Fibroblast of lung (primary cell): Measurements from ENCODE around the gene METTL5. TPM values are rescaled to one million over a fixed set of nuclear protein-coding genes. Genes with fewer than 3 reads are reported as not detected.

ENCODE experiments used
- DNase-seq, 2 donors: peaks; one replicate each; pipeline versions ENCODE4 v3.0.0 to v3.0.0-alpha.2; 2010; ENCODE audit warnings: low read depth in 2 of 2
- H2AFZ ChIP-seq: 2 replicates; pipeline ENCODE4 v1.5.1; 2012; ENCODE audit warnings: low read length, control low read depth, inconsistent platforms
- H3K27ac ChIP-seq: 2 replicates; pipeline ENCODE4 v1.5.1; 2011; ENCODE audit warnings: low read length, control low read depth; ENCODE audit not compliant: insufficient read depth
- H3K27me3 ChIP-seq: 2 replicates; pipeline ENCODE4 v1.5.1; 2011; ENCODE audit warnings: mild to moderate bottlenecking, low read length; ENCODE audit not compliant: control insufficient read depth, insufficient read depth
- H3K36me3 ChIP-seq: 2 replicates; pipeline ENCODE4 v1.5.1; 2011; ENCODE audit warnings: low read length; ENCODE audit not compliant: control insufficient read depth, insufficient read depth
- H3K4me1 ChIP-seq: 2 replicates; pipeline ENCODE4 v1.5.1; 2011; ENCODE audit warnings: low read length; ENCODE audit not compliant: control insufficient read depth, insufficient read depth; ENCODE audit errors: extremely low read depth
- H3K4me2 ChIP-seq: 2 replicates; pipeline ENCODE4 v1.5.1; 2011; ENCODE audit warnings: low read length, control low read depth; ENCODE audit not compliant: insufficient read depth; ENCODE audit errors: extremely low read depth
- H3K4me3 ChIP-seq, 4 experiments: fragments of 200-600 bp in 1 of 4; sonication (generic) in 1 of 4; replicated peaks in 1 of 4; 2 replicates each; pipeline ENCODE4 v1.5.1; 2011 to 2016; ENCODE audit warnings: low read length in 4 of 4, low read depth in 3 of 4, mild to moderate bottlenecking in 3 of 4, control low read depth in 2 of 4, inconsistent platforms in 1 of 4, mixed read lengths in 1 of 4; ENCODE audit not compliant: insufficient read depth in 1 of 4; ENCODE audit errors: control extremely low read depth in 1 of 4
- H3K79me2 ChIP-seq: 2 replicates; pipeline ENCODE4 v1.5.1; 2012; ENCODE audit warnings: mild to moderate bottlenecking, low read length, inconsistent platforms; ENCODE audit not compliant: control insufficient read depth, insufficient read depth
- H3K9ac ChIP-seq: 2 replicates; pipeline ENCODE4 v1.5.1; 2011; ENCODE audit warnings: mild to moderate bottlenecking, low read length, control low read depth; ENCODE audit not compliant: insufficient read depth
- H3K9me3 ChIP-seq: 2 replicates; pipeline ENCODE4 v1.5.1; 2012; ENCODE audit warnings: low read depth, low read length; ENCODE audit not compliant: control insufficient read depth, insufficient read depth
- H4K20me1 ChIP-seq: 2 replicates; pipeline ENCODE4 v1.5.1; 2011; ENCODE audit warnings: low read length; ENCODE audit not compliant: control insufficient read depth, insufficient read depth; ENCODE audit errors: extremely low read depth
- CTCF ChIP-seq, 2 donors: IDR thresholded peaks in 1 of 2; conservative IDR thresholded peaks in 1 of 2; 1 replicate in 1 of 2; 2 replicates in 1 of 2; pipeline ENCODE4 v1.5.1; 2011 to 2012; ENCODE audit warnings: low read length in 2 of 2, control low read depth in 1 of 2, inconsistent platforms in 1 of 2, low read depth in 1 of 2, mild to moderate bottlenecking in 1 of 2
- EZH2 ChIP-seq: IDR thresholded peaks from 2 replicates; pipeline ENCODE4 v1.5.1; 2012; ENCODE audit warnings: low read length, control low read depth, mild to moderate bottlenecking; ENCODE audit errors: missing control alignments
- polyA plus RNA-seq, 2 donors: library from polyadenylated mRNA; depleted of rRNA in 1 of 2; stranded (reverse) in 1 of 2; unstranded in 1 of 2; fragments of >200 nt; gene quantifications; 2 replicates each; pipeline ENCODE4 v1.2.1, GENCODE V29; 2011 to 2012; ENCODE audit warnings: missing spikeins in 1 of 2
- total RNA-seq: library from RNA; depleted of rRNA; stranded (reverse); fragments of >200 nt; gene quantifications from 2 replicates; pipeline ENCODE4 v1.2.1, GENCODE V29; 2014

METTL5 gene
- total and polyA plus RNA-seq, 2 donors (not counting 1 experiment from before 2014, with no cell fraction given) = 50.9 to 52.9 TPM

- Histone ChIP-seq H3K4me2 (no peak overlapping the region), H3K27ac (no peak overlapping the region), H3K79me2 (no peaks in the 10 kb centered on the region), H3K4me1 (no peaks in the 10 kb centered on the region), H3K36me3 (no peaks in the 10 kb centered on the region), H3K27me3 (peaks cover 14% of the 10 kb centered on the region), H2AFZ (no peak overlapping the region), H4K20me1 (no peaks in the 10 kb centered on the region), H3K9me3 (no peaks in the 10 kb centered on the region), H3K4me3 (no peak overlapping the region), H3K9ac (no peak overlapping the region)
- TF ChIP-seq CTCF (conservative IDR thresholded peaks at IDR 0.05 in 1 of 2, IDR thresholded peaks at IDR 0.05 in 1 of 2; ENCODE audit: low read depth in 1 of 2, low read length in 2 of 2) (no peak), EZH2 (no peak)
- no peak for DNase-seq
These were observed 53.7 kb downstream of the METTL5 start for GRCh38 chr2:169771021-169771420.

- Histone ChIP-seq H3K9me3 (no peaks in the 10 kb centered on the region), H3K4me3 (peak overlapping the region; percentile 17 to 44 (median 20)), H3K27me3 (peaks cover 14% of the 10 kb centered on the region), H3K79me2 (no peaks in the 10 kb centered on the region), H3K27ac (no peak overlapping the region), H3K4me1 (no peaks in the 10 kb centered on the region), H3K36me3 (no peaks in the 10 kb centered on the region), H3K4me2 (peak overlapping the region; percentile 15), H3K9ac (no peak overlapping the region), H4K20me1 (no peaks in the 10 kb centered on the region), H2AFZ (peak overlapping the region; percentile 35)
- DNase-seq = no peak
- peak; percentile 87 for TF ChIP-seq EZH2
- no peak for TF ChIP-seq CTCF (conservative IDR thresholded peaks at IDR 0.05 in 1 of 2, IDR thresholded peaks at IDR 0.05 in 1 of 2; ENCODE audit: low read depth in 1 of 2, low read length in 2 of 2)
These were observed 56.3 kb downstream of the METTL5 start for GRCh38 chr2:169768262-169768995.

- no peak overlapping the region for H3K4me2 ChIP-seq
- H3K27me3 ChIP-seq = peaks cover 14% of the 10 kb centered on the region
- TF ChIP-seq CTCF (conservative IDR thresholded peaks at IDR 0.05 in 1 of 2, IDR thresholded peaks at IDR 0.05 in 1 of 2; ENCODE audit: low read depth in 1 of 2, low read length in 2 of 2) (peak; percentile 67 to 71), EZH2 (no peak)
- no peak overlapping the region for H3K4me3 ChIP-seq
- H4K20me1 ChIP-seq = no peaks in the 10 kb centered on the region
- H3K9ac ChIP-seq = no peak overlapping the region
- no peaks in the 10 kb centered on the region for H3K79me2 ChIP-seq
- peak; percentile 48 to 75 for DNase-seq
- H3K27ac ChIP-seq = no peak overlapping the region
- no peaks in the 10 kb centered on the region for H3K9me3 ChIP-seq
- no peaks in the 10 kb centered on the region for H3K4me1 ChIP-seq
- H2AFZ ChIP-seq = no peak overlapping the region
- no peaks in the 10 kb centered on the region for H3K36me3 ChIP-seq
These were observed 57.3 kb downstream of the METTL5 start for GRCh38 chr2:169767243-169767888.
